AG10803 (cell line): ENCODE results near the gene SLC34A3.

ENCODE experiments used
- DNase-seq: peaks from one replicate; pipeline ENCODE4 v3.0.0; 2010; ENCODE audit warnings: low read depth
- H3K4me3 ChIP-seq: 2 replicates; pipeline ENCODE4 v1.5.1; 2011; ENCODE audit warnings: mild to moderate bottlenecking, low read length, control low read depth
- TF ChIP-seq, protein P1 (sequence below): conservative IDR thresholded peaks from 2 replicates; pipeline ENCODE4 v1.5.1; 2011; ENCODE audit warnings: mild to moderate bottlenecking, low read length, control low read depth, inconsistent platforms

SLC34A3 gene

DNA sequence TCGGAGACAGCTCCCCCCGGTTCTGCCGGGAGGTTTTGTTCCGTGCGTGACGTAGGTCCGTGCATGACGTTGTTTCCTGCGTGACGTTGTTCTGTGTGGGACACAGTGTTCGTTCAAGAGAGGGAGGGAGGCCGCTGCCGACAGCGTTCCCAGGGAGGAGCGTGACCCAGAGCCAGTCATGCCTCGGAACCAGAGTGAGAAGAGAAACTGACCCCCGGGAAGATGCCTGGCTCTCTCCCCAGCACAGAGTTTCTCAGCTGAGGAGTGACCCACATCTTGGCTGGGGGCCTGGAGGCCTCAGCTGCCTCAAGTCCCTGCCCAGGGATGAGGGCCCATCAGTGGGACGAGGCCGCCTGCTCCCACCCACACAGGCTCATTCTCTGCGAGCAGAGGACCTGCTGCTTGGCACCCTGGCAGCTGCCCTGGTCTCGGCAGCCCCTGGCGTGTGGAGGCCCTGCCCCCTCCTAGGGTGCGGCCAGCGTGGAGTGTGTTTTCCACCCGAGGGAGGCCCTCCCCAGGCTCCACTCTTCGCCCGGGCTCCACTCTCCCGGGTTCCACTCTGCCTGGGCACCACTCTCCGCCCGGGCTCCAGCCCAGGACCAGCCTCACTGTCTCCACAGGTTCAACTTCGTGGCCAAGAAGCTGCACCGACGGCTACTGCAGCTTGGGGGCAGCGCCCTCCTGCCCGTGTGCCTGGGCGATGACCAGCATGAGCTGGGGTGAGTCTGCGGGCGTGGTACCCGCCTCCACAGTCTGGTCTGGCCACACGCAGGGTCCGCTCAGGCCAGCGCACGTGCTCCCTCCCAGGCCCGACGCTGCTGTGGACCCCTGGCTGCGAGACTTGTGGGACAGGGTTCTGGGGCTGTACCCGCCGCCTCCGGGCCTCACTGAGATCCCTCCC, 17.3 kb upstream of the SLC34A3 start:
- no peak for DNase-seq
- TF ChIP-seq, protein P1, sequence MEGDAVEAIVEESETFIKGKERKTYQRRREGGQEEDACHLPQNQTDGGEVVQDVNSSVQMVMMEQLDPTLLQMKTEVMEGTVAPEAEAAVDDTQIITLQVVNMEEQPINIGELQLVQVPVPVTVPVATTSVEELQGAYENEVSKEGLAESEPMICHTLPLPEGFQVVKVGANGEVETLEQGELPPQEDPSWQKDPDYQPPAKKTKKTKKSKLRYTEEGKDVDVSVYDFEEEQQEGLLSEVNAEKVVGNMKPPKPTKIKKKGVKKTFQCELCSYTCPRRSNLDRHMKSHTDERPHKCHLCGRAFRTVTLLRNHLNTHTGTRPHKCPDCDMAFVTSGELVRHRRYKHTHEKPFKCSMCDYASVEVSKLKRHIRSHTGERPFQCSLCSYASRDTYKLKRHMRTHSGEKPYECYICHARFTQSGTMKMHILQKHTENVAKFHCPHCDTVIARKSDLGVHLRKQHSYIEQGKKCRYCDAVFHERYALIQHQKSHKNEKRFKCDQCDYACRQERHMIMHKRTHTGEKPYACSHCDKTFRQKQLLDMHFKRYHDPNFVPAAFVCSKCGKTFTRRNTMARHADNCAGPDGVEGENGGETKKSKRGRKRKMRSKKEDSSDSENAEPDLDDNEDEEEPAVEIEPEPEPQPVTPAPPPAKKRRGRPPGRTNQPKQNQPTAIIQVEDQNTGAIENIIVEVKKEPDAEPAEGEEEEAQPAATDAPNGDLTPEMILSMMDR, result no peak
- no peak overlapping the region for H3K4me3 ChIP-seq

DNA sequence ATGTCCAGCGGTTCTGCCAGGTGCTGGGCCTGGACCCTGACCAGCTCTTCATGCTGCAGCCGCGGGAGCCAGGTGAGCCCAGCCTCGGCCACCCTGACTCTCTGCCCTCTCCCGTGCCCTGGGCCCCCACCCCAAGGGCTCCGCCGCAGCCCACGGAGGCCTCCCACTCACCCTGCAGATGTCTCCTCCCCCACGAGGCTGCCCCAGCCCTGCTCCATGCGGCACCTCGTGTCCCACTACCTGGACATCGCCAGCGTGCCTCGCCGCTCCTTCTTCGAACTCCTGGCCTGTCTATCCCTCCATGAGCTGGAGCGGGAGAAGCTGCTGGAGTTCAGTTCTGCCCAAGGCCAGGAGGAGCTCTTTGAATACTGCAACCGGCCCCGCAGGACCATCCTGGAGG, 16.1 kb upstream of the SLC34A3 start:
- no peak overlapping the region for H3K4me3 ChIP-seq
- TF ChIP-seq, protein P1, result no peak

DNA sequence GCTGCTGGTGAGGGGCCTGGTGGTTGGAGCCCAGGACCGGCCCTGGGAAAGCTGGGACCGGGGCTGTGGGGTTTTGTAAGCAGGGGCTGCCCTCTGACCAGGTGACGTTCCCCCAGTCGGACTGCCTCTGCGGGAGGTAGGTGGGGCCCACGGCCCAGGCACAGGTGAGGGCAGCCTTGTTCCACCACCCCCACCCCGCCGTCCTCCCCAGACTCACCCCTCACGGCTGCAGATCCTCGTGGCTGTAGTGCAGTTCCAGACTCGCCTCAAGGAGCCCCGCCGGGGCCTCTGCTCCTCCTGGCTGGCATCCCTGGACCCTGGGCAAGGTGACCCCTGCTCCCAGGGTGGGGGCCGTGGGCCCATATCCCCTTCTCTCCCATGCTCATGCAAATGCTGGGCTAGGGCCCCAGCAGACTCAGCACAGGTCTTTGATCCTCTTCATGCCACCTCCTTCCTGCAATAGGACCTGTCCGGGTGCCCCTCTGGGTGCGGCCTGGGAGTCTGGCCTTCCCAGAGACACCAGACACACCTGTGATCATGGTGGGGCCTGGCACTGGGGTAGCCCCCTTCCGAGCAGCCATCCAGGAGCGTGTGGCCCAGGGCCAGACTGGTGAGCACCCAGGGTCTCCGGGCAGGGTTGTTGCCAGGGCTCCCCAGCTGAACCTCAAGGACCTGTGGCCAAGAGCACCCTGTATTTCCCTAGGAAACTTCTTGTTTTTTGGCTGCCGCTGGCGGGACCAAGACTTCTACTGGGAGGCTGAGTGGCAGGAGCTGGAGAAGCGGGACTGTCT, 15.3 kb upstream of the SLC34A3 start:
- H3K4me3 ChIP-seq, result no peak overlapping the region
- no peak for DNase-seq
- TF ChIP-seq, protein P1, result no peak

More for the DNA sequence above, 16.1 kb upstream of the SLC34A3 start:
- DNase-seq, result no peak

GRCh38 chr9:137216188-137216965, 14.3 kb upstream of the SLC34A3 start:
- TF ChIP-seq, protein P1, result no peak
- DNase-seq, result no peak
- H3K4me3 ChIP-seq, result no peak overlapping the region

GRCh38 chr9:137217276-137218211, 13.2 kb upstream of the SLC34A3 start:
- H3K4me3 ChIP-seq, result peak overlapping the region; percentile 44
- peak; percentile 40 for DNase-seq
- TF ChIP-seq, protein P1, result no peak; the same call in 1 of the 2 replicates

DNA sequence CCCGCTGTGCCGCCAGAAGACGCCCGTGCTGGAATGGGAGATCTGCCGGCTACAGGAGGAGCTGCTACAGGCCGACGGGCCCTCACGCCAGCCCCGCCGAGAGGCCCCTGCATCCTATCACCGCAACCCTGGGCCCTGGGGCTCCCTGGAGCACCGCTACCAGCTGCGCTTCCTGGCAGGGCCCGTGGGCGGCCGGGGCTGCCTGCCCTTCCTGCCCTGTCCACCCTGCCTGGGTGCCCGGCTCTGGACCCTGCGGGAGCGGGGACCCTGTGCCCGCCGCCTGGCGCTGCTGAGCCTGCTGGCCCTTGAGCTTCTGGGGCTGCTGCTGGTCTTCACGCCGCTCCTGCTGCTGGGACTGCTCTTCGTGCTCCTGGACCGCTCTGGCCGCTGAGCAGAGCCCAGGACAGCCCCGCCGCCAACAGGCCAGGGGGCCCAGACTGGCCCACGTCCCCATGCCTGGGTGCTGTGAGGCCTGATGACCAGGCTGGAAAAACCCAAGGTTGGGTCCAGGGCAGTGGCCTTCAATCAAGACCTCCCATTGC, 12.4 kb upstream of the SLC34A3 start:
- TF ChIP-seq, protein P1, result no peak
- no peak for DNase-seq
- H3K4me3 ChIP-seq, result no peak overlapping the region
